ENCODE measurements around the gene TMEM131.
"Not testable (repeated sequence)": the region's sequence is repeated elsewhere in the genome, so short reads cannot be mapped to it uniquely, and the experiment has no call there.

The TMEM131 gene

GRCh38 chr2:97834610-97835009 lies 161.1 kb downstream of the TMEM131 start:
- Mint-ChIP-seq H3K27ac (no peak overlapping the region), H3K27me3 (ENCODE audit: low read depth, poor library complexity) (no peaks in the 10 kb centered on the region), H3K4me1 (no peaks in the 10 kb centered on the region), H3K36me3 (ENCODE audit: low read depth) (peaks cover 28% of the 10 kb centered on the region), H3K4me3 (no peak overlapping the region), H3K9me3 (no peaks in the 10 kb centered on the region)
- no peak for DNase-seq
- no peak for TF ChIP-seq CTCF (IDR thresholded peaks at IDR 0.05)

GRCh38 chr2:97831121-97831520 lies 164.6 kb downstream of the TMEM131 start:
- Mint-ChIP-seq H3K27ac (no peak overlapping the region), H3K4me3 (no peak overlapping the region), H3K9me3 (no peaks in the 10 kb centered on the region), H3K27me3 (ENCODE audit: low read depth, poor library complexity) (no peaks in the 10 kb centered on the region), H3K36me3 (ENCODE audit: low read depth) (peaks cover 38% of the 10 kb centered on the region), H3K4me1 (peaks cover 5% of the 10 kb centered on the region)
- no peak for TF ChIP-seq CTCF (IDR thresholded peaks at IDR 0.05)
- no peak for DNase-seq

- H3K4me3 Mint-ChIP-seq; H3K27ac Mint-ChIP-seq; H3K9me3 Mint-ChIP-seq; DNase-seq; H3K4me1 Mint-ChIP-seq; H3K27me3 Mint-ChIP-seq (ENCODE audit: low read depth, poor library complexity): not testable (repeated sequence)
- H3K36me3 Mint-ChIP-seq (ENCODE audit: low read depth), result peaks cover 55% of the 10 kb centered on the region
Measured at GRCh38 chr2:97829255-97829654, 166.5 kb downstream of the TMEM131 start.

GRCh38 chr2:97827013-97827412 lies 168.7 kb downstream of the TMEM131 start:
- H3K4me3 Mint-ChIP-seq; H3K27me3 Mint-ChIP-seq (ENCODE audit: low read depth, poor library complexity); DNase-seq; H3K4me1 Mint-ChIP-seq; H3K9me3 Mint-ChIP-seq: not testable (repeated sequence)
- Mint-ChIP-seq H3K36me3 (ENCODE audit: low read depth) (peaks cover 70% of the 10 kb centered on the region), H3K27ac (peak overlapping the region; percentile 63)

GRCh38 chr2:97826266-97826847 lies 169.4 kb downstream of the TMEM131 start:
- H3K27ac Mint-ChIP-seq, result peak overlapping the region; percentile 7
- not testable (repeated sequence) for H3K9me3 Mint-ChIP-seq; DNase-seq; H3K4me1 Mint-ChIP-seq; H3K4me3 Mint-ChIP-seq; H3K27me3 Mint-ChIP-seq (ENCODE audit: low read depth, poor library complexity)
- peaks cover 76% of the 10 kb centered on the region for H3K36me3 Mint-ChIP-seq (ENCODE audit: low read depth)

- not testable (repeated sequence) for H3K27ac Mint-ChIP-seq; H3K4me3 Mint-ChIP-seq; H3K9me3 Mint-ChIP-seq; H3K27me3 Mint-ChIP-seq (ENCODE audit: low read depth, poor library complexity); H3K4me1 Mint-ChIP-seq; DNase-seq
- H3K36me3 Mint-ChIP-seq (ENCODE audit: low read depth), result peaks cover 66% of the 10 kb centered on the region
Measured at GRCh38 chr2:97824011-97824410, 171.7 kb downstream of the TMEM131 start.

GRCh38 chr2:97821862-97822261 lies 173.9 kb downstream of the TMEM131 start:
- H3K27ac Mint-ChIP-seq; H3K4me1 Mint-ChIP-seq; H3K27me3 Mint-ChIP-seq (ENCODE audit: low read depth, poor library complexity); H3K9me3 Mint-ChIP-seq; DNase-seq; H3K4me3 Mint-ChIP-seq: not testable (repeated sequence)
- peaks cover 57% of the 10 kb centered on the region for H3K36me3 Mint-ChIP-seq (ENCODE audit: low read depth)

- Mint-ChIP-seq H3K27me3 (ENCODE audit: low read depth, poor library complexity) (peaks cover 4% of the 10 kb centered on the region), H3K36me3 (ENCODE audit: low read depth) (peaks cover 36% of the 10 kb centered on the region), H3K9me3 (peaks cover 5% of the 10 kb centered on the region), H3K27ac (no peak overlapping the region), H3K4me3 (no peak overlapping the region), H3K4me1 (no peaks in the 10 kb centered on the region)
- TF ChIP-seq CTCF (IDR thresholded peaks at IDR 0.05), result no peak
- no peak for DNase-seq
Measured at GRCh38 chr2:97819754-97820153, 176.0 kb downstream of the TMEM131 start.

Data from nephron progenitor cell (in vitro differentiated cells).